Keratinocyte (primary cell): ENCODE measurements around the gene WDR45B.

Experiments
- EZH2 ChIP-seq: IDR thresholded peaks from one replicate; pipeline ENCODE4 v1.6.1; 2012; ENCODE audit warnings: inconsistent platforms, mild to moderate bottlenecking, low read length, moderate library complexity
- TF ChIP-seq, protein P1 (sequence below), 3 experiments: IDR thresholded peaks in 1 of 3; conservative IDR thresholded peaks in 1 of 3; optimal IDR thresholded peaks in 1 of 3; 2 replicates in 2 of 3; 3 replicates in 1 of 3; pipeline versions ENCODE3 to v1.5.1; 2011; ENCODE audit warnings: low read length in 3 of 3, mild to moderate bottlenecking in 3 of 3, moderate library complexity in 2 of 3, control low read depth in 1 of 3, inconsistent platforms in 1 of 3; ENCODE audit not compliant: insufficient read depth in 2 of 3; ENCODE audit errors: extremely low read depth in 1 of 3

DNA sequence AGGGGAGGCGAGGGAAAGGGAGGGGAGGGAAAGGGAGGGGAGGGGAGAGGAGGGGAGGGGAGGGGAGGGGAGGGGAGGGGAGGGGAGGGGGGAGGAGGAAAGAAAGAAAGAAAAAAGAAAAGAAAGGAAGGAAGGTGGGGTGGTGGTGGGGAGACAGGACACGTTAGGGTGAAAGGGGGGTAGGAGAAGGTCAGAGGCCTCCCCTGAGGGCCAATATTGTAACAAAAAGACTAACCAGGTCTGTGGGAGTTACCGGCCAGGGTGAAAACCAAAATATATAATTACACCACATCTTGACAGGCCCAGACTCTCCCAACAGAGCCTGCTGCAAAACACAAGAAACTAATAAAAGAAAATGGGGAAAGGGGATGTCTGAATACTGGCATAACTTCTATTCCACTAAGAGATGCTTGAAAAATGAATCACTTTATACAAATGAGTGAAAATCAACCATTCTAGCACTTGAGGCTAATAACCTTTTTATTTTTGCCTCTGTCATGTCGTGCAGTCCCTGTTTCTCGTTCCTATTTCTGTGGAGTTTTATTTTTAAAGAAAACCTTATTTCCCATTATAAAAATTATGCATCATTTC is 10.0 kb downstream of the WDR45B start:
- TF ChIP-seq, protein P1, sequence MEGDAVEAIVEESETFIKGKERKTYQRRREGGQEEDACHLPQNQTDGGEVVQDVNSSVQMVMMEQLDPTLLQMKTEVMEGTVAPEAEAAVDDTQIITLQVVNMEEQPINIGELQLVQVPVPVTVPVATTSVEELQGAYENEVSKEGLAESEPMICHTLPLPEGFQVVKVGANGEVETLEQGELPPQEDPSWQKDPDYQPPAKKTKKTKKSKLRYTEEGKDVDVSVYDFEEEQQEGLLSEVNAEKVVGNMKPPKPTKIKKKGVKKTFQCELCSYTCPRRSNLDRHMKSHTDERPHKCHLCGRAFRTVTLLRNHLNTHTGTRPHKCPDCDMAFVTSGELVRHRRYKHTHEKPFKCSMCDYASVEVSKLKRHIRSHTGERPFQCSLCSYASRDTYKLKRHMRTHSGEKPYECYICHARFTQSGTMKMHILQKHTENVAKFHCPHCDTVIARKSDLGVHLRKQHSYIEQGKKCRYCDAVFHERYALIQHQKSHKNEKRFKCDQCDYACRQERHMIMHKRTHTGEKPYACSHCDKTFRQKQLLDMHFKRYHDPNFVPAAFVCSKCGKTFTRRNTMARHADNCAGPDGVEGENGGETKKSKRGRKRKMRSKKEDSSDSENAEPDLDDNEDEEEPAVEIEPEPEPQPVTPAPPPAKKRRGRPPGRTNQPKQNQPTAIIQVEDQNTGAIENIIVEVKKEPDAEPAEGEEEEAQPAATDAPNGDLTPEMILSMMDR (optimal IDR thresholded peaks at IDR 0.05 in 1 of 3, IDR thresholded peaks at IDR 0.05 in 1 of 3, conservative IDR thresholded peaks at IDR 0.05 in 1 of 3; ENCODE audit: extremely low read depth in 1 of 3, insufficient read depth in 2 of 3, low read length in 3 of 3) = no peak
- TF ChIP-seq EZH2 = no peak
